Activated B cell treated with CpG ODN at 0.5 μM for 24 hours (primary cell): ENCODE measurements around the gene CLDN1. TPM values are rescaled to one million over a fixed set of nuclear protein-coding genes. Genes with fewer than 3 reads are reported as not detected.

Experiments used
- ATAC-seq: fragments of 200-7000 bp; cut with Tn5 transposase; one replicate; pipeline ENCODE4 v1.10.0; 2021; ENCODE audit warnings: low read depth, mild to moderate bottlenecking, moderate library complexity
- CTCF ChIA-PET: fragments of 350-600 bp; sonication (Branson Sonifier 250); formaldehyde crosslinking; loops from one replicate; lab custom pipeline; 2021; ENCODE audit warnings: antibody characterized with exemption; lab: Charles Lee
- POLR2A ChIA-PET: fragments of 350-600 bp; sonication (Branson Sonifier 250); formaldehyde crosslinking; loops from one replicate; lab custom pipeline; 2021; ENCODE audit warnings: antibody characterized with exemption; lab: Charles Lee
- DNase-seq: peaks from one replicate; pipeline ENCODE4 v3.0.0; 2022
- H3K27ac Mint-ChIP-seq: one replicate; pipeline ENCODE4 v1.8.0; 2020; ENCODE audit warnings: mixed read lengths
- H3K27me3 Mint-ChIP-seq: one replicate; pipeline ENCODE4 v1.8.0; 2021; ENCODE audit warnings: mixed read lengths
- H3K36me3 Mint-ChIP-seq: one replicate; pipeline ENCODE4 v1.8.0; 2021; ENCODE audit warnings: low read depth, mixed read lengths
- H3K4me1 Mint-ChIP-seq: one replicate; pipeline ENCODE4 v1.8.0; 2021; ENCODE audit warnings: mixed read lengths
- H3K4me3 Mint-ChIP-seq: one replicate; pipeline ENCODE4 v1.8.0; 2020; ENCODE audit warnings: mild to moderate bottlenecking, mixed read lengths
- H3K9me3 Mint-ChIP-seq: one replicate; pipeline ENCODE4 v1.8.0; 2020; ENCODE audit warnings: mixed read lengths
- intact Hi-C: fragments of 100-400 bp; cut with micrococcal nuclease; formaldehyde crosslinking; loops from one replicate; pipeline ENCODE4 v1.15.1; 2024
- total RNA-seq: library from RNA; stranded (reverse); gene quantifications from 2 replicates; pipeline ENCODE4 v1.2.3, GENCODE V29; 2022
- TF ChIP-seq, protein P1 (sequence below): fragments of 200-600 bp; IDR thresholded peaks from one replicate; pipeline ENCODE4 v1.8.0; 2022; ENCODE audit warnings: antibody characterized with exemption, mild to moderate bottlenecking

CLDN1 gene
- total RNA-seq, 1 donor from 2014 or later = not detected

DNA sequence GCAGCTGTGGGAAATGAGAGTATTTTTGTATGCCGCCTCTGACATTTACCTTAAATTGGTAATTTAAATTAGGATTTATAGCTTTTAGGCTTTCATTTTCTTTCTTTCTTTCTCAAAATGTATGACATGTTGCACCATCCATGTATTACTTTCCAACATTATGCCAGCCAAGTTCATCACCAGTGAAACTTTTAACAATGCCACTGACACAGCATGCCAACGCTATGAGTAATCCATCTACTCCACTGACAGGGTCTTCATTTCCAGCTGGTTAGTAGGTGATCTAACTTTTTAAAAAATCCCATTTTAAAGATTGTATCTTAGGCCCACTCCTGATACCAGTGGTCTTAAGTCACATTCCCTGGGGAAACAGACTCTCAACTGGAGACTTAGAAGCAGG is 43.9 kb upstream of the CLDN1 start:
- TF ChIP-seq, protein P1, sequence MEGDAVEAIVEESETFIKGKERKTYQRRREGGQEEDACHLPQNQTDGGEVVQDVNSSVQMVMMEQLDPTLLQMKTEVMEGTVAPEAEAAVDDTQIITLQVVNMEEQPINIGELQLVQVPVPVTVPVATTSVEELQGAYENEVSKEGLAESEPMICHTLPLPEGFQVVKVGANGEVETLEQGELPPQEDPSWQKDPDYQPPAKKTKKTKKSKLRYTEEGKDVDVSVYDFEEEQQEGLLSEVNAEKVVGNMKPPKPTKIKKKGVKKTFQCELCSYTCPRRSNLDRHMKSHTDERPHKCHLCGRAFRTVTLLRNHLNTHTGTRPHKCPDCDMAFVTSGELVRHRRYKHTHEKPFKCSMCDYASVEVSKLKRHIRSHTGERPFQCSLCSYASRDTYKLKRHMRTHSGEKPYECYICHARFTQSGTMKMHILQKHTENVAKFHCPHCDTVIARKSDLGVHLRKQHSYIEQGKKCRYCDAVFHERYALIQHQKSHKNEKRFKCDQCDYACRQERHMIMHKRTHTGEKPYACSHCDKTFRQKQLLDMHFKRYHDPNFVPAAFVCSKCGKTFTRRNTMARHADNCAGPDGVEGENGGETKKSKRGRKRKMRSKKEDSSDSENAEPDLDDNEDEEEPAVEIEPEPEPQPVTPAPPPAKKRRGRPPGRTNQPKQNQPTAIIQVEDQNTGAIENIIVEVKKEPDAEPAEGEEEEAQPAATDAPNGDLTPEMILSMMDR = no peak
- ChIA-PET POLR2A (no interaction called here), CTCF (no interaction called here)
- no peak for ATAC-seq
- Mint-ChIP-seq H3K4me3 (no peak overlapping the region), H3K9me3 (no peaks in the 10 kb centered on the region), H3K27ac (no peak overlapping the region), H3K27me3 (no peaks in the 10 kb centered on the region), H3K4me1 (no peaks in the 10 kb centered on the region), H3K36me3 (no peaks in the 10 kb centered on the region)
- no peak for DNase-seq
- intact Hi-C loops = no loop called here

DNA sequence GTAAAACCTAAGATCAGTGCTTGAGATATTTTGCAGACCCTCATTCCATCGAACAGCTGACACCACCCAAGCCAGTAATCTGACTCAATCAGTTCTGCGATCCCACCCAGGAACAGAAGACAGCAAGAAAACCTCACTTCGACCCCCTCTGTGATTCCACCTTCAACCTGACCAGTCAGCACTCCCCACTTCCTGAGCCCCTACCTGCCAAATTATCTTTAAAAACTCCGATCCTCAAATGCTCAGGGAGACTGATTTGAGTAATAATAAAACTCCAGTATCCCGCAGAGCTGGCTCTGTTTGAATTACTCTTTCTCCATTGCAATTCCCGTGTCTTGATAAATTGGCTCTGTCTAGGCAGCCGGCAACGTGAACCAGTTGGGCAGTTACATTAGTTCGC is 40.0 kb upstream of the CLDN1 start:
- intact Hi-C loops = no loop called here
- CTCF ChIA-PET = no interaction called here
- Mint-ChIP-seq H3K27me3 (no peaks in the 10 kb centered on the region), H3K4me3 (no peak overlapping the region), H3K36me3 (no peaks in the 10 kb centered on the region), H3K9me3 (no peaks in the 10 kb centered on the region), H3K4me1 (no peaks in the 10 kb centered on the region), H3K27ac (no peak overlapping the region)
- DNase-seq (no peak), ATAC-seq (no peak)
- TF ChIP-seq, protein P1 = no peak
- POLR2A ChIA-PET = no interaction called here

DNA sequence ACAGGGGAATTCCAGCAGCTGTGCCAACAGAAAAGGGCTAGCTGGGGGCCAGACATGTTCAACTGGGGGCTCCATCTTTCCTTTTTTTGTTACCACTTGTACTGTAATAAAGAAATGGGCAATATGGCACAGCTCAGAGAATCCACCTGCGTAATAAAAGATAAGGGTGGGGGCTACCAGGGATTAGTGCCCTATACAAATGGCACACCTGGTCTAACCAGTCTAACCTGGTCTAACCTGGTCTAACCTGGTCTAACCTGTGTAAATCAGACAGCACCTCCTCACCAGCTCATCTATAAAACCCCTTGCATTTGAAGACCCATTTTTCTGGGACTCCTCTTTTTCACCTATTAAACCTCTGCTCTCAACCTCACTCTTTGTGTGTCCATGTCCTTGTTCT is 39.5 kb upstream of the CLDN1 start:
- H3K36me3 Mint-ChIP-seq = no peaks in the 10 kb centered on the region
- POLR2A ChIA-PET = no interaction called here
- no peaks in the 10 kb centered on the region for H3K27me3 Mint-ChIP-seq
- DNase-seq (no peak), ATAC-seq (no peak)
- H3K9me3 Mint-ChIP-seq = no peaks in the 10 kb centered on the region
- CTCF ChIA-PET = no interaction called here
- H3K4me1 Mint-ChIP-seq = no peaks in the 10 kb centered on the region
- H3K27ac Mint-ChIP-seq = no peak overlapping the region
- TF ChIP-seq, protein P1 = no peak
- H3K4me3 Mint-ChIP-seq = no peak overlapping the region
- intact Hi-C loops = no loop called here

DNA sequence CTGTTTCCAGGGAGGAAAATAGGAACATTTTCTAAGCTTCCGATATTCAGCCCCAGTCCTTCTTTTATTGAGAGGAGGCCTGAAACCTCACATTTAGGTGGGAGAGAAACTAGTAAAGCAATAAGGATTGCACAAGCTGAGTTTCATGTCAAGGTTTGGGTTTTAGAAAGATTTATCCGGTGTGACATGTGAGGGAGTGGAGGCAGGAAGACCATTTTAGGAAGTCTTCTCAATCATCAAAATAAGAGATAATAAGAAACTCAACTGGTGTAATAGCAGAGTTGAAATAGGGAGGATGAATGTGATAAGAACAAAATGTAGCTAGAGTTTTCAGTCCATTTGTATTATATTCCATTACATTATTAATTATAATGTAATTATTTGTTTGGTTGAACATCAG is 38.0 kb upstream of the CLDN1 start:
- no peak for DNase-seq

DNA sequence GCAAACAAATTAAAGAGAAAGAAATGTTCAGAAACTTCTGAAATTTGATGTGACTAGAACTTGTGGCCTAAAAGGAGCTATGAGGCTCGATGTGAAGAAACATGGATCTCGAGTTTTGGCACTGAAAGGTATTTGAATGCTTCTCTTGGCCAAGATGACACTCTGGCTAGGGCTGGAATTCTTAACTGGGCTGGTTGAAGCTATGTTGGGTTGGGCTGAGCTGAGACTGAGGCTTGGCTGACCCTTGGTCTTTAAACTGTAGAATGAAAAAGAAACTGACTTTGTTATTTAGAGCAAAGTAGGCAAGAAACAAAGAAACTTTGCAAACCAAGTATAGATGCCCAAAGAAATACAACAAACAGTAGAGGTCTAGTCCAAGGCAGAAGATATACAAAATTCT is 37.6 kb upstream of the CLDN1 start:
- intact Hi-C loops = no loop called here
- Mint-ChIP-seq H3K27me3 (no peaks in the 10 kb centered on the region), H3K27ac (no peak overlapping the region), H3K4me1 (no peaks in the 10 kb centered on the region), H3K9me3 (no peaks in the 10 kb centered on the region), H3K4me3 (no peak overlapping the region), H3K36me3 (no peaks in the 10 kb centered on the region)
- TF ChIP-seq, protein P1 = no peak
- POLR2A ChIA-PET = no interaction called here
- DNase-seq (no peak), ATAC-seq (no peak)
- CTCF ChIA-PET = no interaction called here

More for the DNA sequence above, 38.0 kb upstream of the CLDN1 start:
- TF ChIP-seq, protein P1 = no peak
- Mint-ChIP-seq H3K27ac (no peak overlapping the region), H3K36me3 (no peaks in the 10 kb centered on the region), H3K4me1 (no peaks in the 10 kb centered on the region), H3K9me3 (no peaks in the 10 kb centered on the region), H3K4me3 (no peak overlapping the region), H3K27me3 (no peaks in the 10 kb centered on the region)
- CTCF ChIA-PET = no interaction called here
- no peak for ATAC-seq
- intact Hi-C loops = no loop called here
- POLR2A ChIA-PET = no interaction called here
